Upper lobe of right lung (tissue), 1 donor: ENCODE results near the gene HELZ2. TPM values are rescaled to one million over a fixed set of nuclear protein-coding genes. Genes with fewer than 3 reads are reported as not detected.
A peak's percentile ranks its signal among the peaks of the same experiment; 100 is the strongest.

Experiments used
- ATAC-seq: fragments of 200-7000 bp; cut with Tn5 transposase; one replicate; pipeline ENCODE4 v1.9.1; 2020; ENCODE audit warnings: mild to moderate bottlenecking, moderate library complexity
- DNase-seq: peaks from one replicate; pipeline ENCODE4 v3.0.0-alpha.2; 2020
- H3K27ac ChIP-seq: fragments of 200-600 bp; one replicate; pipeline ENCODE4 v1.8.0; 2022
- H3K27me3 ChIP-seq: fragments of 200-600 bp; one replicate; pipeline ENCODE4 v1.8.0; 2022; ENCODE audit warnings: mild to moderate bottlenecking
- H3K36me3 ChIP-seq: fragments of 200-600 bp; one replicate; pipeline ENCODE4 v1.8.0; 2022
- H3K4me1 ChIP-seq: fragments of 200-600 bp; one replicate; pipeline ENCODE4 v1.8.0; 2022
- H3K4me3 ChIP-seq: fragments of 200-600 bp; one replicate; pipeline ENCODE4 v1.8.0; 2022; ENCODE audit warnings: mild to moderate bottlenecking
- H3K9me3 ChIP-seq: fragments of 200-600 bp; one replicate; pipeline ENCODE4 v1.8.0; 2022
- intact Hi-C: fragments of 100-400 bp; cut with DNase I; formaldehyde crosslinking; loops from one replicate; pipeline ENCODE4 v1.11.0; 2022
- total RNA-seq: library from RNA; stranded (reverse); fragmentation: NEBNext Ultra II Directional; extraction: Animal tissue kit (Norgen Biotek cat#: 25700); gene quantifications from one replicate; pipeline ENCODE4 v1.2.1, GENCODE V29; 2021
- TF ChIP-seq, protein P1 (sequence below): fragments of 200-600 bp; IDR thresholded peaks from one replicate; pipeline ENCODE4 v1.8.0; 2022; ENCODE audit warnings: antibody characterized with exemption
- donor health status: DM: no; HTN: yes; CAD: no; lungs with severe emphysema.

HELZ2 gene
- total RNA-seq, 1 donor from 2014 or later = 53.3 TPM

DNA sequence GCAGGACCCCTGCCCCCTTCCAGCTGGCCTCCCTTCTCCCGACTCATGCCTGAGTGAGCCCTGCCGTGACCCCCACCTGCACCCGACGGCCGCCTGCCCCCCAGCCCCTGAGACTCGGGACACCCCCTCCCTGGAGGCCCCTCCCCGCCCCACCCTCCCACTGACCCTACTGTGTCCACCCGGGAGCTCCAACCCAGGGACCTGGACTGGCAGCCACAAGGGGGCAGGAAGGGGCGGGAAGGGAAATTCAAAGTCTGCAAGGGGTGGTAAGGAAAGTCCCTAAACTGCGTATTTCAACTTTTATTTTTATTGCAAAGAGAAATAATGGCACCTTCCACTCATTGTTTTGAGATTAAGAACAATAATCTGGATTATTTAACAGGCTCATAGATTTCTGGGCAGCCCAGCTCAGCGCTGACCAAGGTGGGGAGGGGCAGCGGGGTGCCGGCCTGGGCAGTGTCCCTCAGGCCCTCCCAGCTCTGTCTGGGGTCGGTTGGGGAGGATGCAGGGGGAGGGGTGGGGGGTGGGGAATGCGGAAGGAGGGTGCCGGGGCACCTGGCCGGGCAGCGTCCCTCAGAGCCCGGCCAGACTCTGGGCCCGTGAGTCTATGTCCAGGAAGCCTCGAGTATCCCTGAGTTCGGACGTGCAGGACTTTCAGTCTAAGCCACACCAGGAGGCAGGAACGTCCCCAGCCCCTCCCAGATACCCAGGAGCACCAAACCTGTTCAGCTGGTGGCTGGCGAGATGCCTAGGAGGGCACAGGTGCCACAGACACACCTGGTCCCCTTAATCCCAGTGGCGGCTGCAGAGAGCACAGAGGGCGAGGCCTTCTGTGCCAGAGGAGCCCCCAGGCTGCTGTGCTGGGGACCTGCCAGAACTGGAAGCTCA lies 35.6 kb downstream of the HELZ2 start:
- peaks cover 20% of the 10 kb centered on the region for H3K4me1 ChIP-seq
- ATAC-seq = peak; percentile 7
- peak; percentile 89 for DNase-seq

DNA sequence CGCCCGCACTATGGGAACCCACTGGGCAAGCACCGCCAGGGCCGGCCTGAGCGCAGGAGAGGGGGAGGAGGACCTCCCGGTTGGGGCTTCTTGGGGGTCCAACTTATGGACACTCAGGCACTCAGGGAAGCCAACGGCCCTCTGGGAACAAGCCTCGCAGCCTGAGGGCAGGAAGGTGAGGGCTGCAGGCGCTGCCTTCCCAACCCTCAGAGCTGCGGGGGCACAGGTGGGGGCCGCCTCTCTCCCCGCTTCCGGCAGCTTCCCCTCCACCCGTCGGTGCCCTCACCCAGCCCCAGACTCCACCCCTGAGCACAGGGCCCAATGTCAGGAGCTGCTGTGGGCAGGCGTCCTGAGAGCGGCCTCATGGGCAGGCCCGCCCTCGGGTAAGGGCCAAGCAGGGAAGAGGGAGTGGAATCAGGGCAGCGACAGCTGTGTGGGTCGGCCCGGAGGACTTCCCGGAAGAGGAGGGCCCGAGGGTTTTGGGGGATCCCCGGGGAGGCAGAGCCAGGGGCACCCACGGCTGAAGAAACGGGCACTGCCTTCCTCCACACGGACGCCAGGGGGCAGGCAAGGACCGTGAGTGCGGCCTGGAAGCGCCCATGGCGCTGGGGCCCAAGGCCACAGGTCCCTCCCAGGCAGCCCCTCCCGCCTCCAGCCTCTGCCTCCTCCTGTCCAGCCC lies 36.4 kb downstream of the HELZ2 start:
- ATAC-seq (peak; percentile 92), DNase-seq (peak; percentile 99)
- Histone ChIP-seq H3K4me1 (peaks cover 20% of the 10 kb centered on the region), H3K27ac (peak overlapping the region; percentile 87), H3K4me3 (peak overlapping the region; percentile 51), H3K27me3 (no peaks in the 10 kb centered on the region), H3K36me3 (no peaks in the 10 kb centered on the region), H3K9me3 (no peaks in the 10 kb centered on the region)
- intact Hi-C loops = loop anchor here (5.0 kb wide), 1 partner anchor 435 kb away; no protein-coding TSS in a partner anchor
- TF ChIP-seq, protein P1, sequence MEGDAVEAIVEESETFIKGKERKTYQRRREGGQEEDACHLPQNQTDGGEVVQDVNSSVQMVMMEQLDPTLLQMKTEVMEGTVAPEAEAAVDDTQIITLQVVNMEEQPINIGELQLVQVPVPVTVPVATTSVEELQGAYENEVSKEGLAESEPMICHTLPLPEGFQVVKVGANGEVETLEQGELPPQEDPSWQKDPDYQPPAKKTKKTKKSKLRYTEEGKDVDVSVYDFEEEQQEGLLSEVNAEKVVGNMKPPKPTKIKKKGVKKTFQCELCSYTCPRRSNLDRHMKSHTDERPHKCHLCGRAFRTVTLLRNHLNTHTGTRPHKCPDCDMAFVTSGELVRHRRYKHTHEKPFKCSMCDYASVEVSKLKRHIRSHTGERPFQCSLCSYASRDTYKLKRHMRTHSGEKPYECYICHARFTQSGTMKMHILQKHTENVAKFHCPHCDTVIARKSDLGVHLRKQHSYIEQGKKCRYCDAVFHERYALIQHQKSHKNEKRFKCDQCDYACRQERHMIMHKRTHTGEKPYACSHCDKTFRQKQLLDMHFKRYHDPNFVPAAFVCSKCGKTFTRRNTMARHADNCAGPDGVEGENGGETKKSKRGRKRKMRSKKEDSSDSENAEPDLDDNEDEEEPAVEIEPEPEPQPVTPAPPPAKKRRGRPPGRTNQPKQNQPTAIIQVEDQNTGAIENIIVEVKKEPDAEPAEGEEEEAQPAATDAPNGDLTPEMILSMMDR = peak; percentile 98

More for the DNA sequence above, 35.6 kb downstream of the HELZ2 start:
- Histone ChIP-seq H3K36me3 (no peaks in the 10 kb centered on the region), H3K27ac (peak overlapping the region; percentile 87), H3K9me3 (no peaks in the 10 kb centered on the region), H3K27me3 (no peaks in the 10 kb centered on the region), H3K4me3 (peak overlapping the region; percentile 51)
- intact Hi-C loops = loop anchor here (5.0 kb wide), 1 partner anchor 434 kb away; no protein-coding TSS in a partner anchor
- TF ChIP-seq, protein P1 = peak; percentile 26

DNA sequence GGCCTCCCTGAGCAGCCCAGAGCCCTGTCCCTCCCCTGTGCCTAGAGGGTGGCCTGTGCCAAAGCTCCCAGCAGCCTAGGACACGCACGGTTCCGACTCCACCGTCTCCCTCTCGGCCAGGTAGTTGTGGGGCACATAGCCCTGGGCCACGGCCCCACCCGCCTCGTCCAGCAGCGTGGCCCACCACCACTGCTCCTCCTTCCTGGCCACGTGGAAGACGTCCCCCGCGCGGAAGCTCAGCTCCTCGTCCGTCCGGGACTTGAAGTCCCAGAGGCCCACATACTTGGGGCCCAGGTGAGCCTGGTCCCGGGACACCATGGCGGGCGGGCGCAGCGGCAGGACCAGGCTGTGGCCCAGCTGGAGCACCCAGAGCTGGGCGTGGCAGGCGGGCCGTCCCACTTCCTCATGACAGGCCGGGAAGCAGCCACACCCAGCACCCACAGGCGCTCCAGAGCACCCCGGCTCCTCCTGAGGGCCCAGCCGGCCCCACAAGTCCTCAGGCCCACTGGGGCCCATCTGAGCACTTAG lies 37.0 kb downstream of the HELZ2 start, which contains the start of gene PTK6:
Gene PTK6 (minus strand): TSS at position 380 of the 528 bp plus-strand sequence. CDS start 62 bp downstream, at position 318.
- no peaks in the 10 kb centered on the region for H3K27me3 ChIP-seq
- peak within 1 kb of the TSS; percentile 51 for H3K4me3 ChIP-seq
- peak within 1 kb of the TSS; percentile 87 for H3K27ac ChIP-seq
- H3K4me1 ChIP-seq = peaks cover 20% of the 10 kb centered on the region
- no peaks in the 10 kb centered on the region for H3K9me3 ChIP-seq
- DNase-seq (peak; percentile 93), ATAC-seq (peak; percentile 67)
- TF ChIP-seq, protein P1 = no peak
- intact Hi-C loops = loop anchor here (5.0 kb wide), 1 partner anchor 435 kb away; no protein-coding TSS in a partner anchor
- H3K36me3 ChIP-seq = no peaks in the 10 kb centered on the region

DNA sequence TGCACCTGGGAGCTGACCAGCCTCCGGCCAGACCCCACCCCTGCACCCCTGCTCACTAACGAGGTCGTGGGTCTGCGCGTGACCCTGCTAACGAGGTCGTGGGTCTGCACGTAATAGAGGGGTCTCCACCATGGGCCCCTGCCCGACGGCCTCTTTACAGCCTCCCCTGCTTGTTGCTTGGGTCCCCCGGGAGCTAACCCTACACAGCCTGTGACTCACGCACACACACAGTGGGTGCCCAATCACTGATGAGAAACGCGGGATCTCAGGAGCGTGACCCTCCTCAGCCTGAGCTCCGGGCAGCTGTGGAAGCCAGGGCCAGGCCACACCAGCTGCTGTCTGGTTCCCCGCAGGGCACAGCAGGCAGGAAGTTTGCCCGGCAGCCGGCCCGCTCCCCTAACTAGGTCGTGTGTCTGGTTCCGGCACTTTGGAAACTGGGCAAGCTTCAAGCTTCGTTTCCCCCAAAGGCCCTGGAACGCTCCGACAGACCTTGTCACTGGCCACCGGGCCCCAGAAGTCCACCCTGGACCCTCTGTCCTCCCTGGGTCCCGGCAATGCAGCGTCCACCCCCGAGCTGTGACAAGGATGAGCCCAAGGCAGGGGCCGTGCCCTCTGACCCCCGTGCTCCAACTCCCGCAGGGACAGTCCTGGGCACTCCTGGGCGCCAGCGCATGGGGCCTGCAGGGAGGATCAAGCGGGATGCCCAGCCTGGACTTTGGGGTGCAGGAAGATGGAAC lies 37.6 kb downstream of the HELZ2 start:
- DNase-seq (no peak), ATAC-seq (no peak)
- no peaks in the 10 kb centered on the region for H3K9me3 ChIP-seq
- peak overlapping the region; percentile 87 for H3K27ac ChIP-seq
- no peaks in the 10 kb centered on the region for H3K27me3 ChIP-seq
- H3K4me3 ChIP-seq = peak overlapping the region; percentile 51
- TF ChIP-seq, protein P1 = no peak
- H3K4me1 ChIP-seq = peaks cover 20% of the 10 kb centered on the region
- no peaks in the 10 kb centered on the region for H3K36me3 ChIP-seq
- intact Hi-C loops = loop anchor here (5.0 kb wide), 1 partner anchor 436 kb away; no protein-coding TSS in a partner anchor
